DOHH2 (cell line): ENCODE measurements around the gene NSD2.

Experiments
- CTCF ChIP-seq: fragments of 200-600 bp; sonication (generic); IDR thresholded peaks from one replicate; pipeline ENCODE4 v1.5.1; 2014; ENCODE audit warnings: antibody characterized with exemption, mild to moderate bottlenecking, low read depth, low read length; ENCODE audit not compliant: poor library complexity, severe bottlenecking
- EZH2phosphoT487 ChIP-seq: fragments of 200-600 bp; sonication (generic); IDR thresholded peaks from 2 replicates; pipeline ENCODE4 v1.6.1; 2017; ENCODE audit warnings: borderline replicate concordance, mild to moderate bottlenecking, antibody characterized with exemption, low read length, moderate library complexity, mixed read lengths

- TF ChIP-seq CTCF = no peak
- no peak for TF ChIP-seq EZH2phosphoT487
Observed at GRCh38 chr4:1952058-1952700, 81.0 kb downstream of the NSD2 start.
